ENCODE measurements around the gene CENPA.

GRCh38 chr2:26746934-26747333 is 38.9 kb upstream of the CENPA start:
- TF ChIP-seq CTCF (CRISPR knock-in tag; IDR thresholded peaks at IDR 0.05) = no peak
- TF ChIP-seq REST (IDR thresholded peaks at IDR 0.05; ENCODE audit: borderline replicate concordance in 1 of 2, low read depth in 1 of 2, low read length in 2 of 2) = no peak
- TF ChIP-seq HCFC1 (IDR thresholded peaks at IDR 0.05; ENCODE audit: low read depth, low read length) = no peak
- no peak for TF ChIP-seq THAP11 (CRISPR knock-in tag; IDR thresholded peaks at IDR 0.05)
- TF ChIP-seq NR3C1 (CRISPR knock-in tag; IDR thresholded peaks at IDR 0.05) = no peak
- no peak for TF ChIP-seq HMG20B (CRISPR knock-in tag; conservative IDR thresholded peaks at IDR 0.05)

Measured in HepG2 (cell line).